ENCODE results near the gene CDKL5.
A peak's percentile ranks its signal among the peaks of the same experiment; 100 is the strongest.

CDKL5 gene

DNA sequence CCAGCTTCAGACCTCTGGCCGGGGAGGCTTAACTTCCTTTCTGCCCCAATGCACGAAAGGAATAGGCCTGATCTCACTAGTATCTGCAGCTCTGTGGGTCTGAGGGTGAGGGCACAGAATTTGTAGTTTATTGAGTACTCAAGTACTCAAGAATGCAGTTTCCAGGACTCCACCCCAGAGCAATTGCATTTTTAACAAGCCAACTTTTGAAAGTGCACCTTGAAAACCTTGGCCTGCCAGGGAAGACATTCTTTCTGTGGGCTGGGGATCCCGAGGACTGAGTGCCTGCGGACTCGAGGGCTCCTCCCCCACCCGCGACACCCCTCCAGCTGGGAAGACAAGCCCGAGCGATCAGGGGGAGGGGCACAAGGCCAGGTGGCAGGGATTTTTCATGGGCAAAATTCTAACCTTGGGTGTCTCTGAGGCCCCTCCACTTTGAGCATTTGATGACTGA, 224.1 kb downstream of the CDKL5 start:
- DNase-seq (ENCODE audit: low spot score) = no peak

DNA sequence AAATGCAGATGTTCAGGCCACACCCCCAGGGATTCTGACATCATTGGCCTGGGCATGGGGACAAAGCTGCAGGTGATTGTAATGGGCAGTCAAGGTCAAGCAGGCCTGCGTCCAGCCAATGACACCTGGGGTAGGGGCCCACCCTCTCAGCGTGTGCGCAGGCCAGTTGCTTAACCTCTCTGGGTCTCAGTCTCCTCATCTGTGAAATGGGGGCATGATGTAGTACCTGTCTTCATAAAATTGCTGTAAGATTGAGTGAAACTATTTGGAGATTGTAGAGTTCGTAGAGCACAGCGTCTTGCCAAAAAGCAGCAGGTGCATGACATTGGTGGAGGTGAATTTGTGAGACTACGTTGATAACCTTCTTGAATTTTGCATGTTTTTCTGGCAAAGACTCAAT, 225.3 kb downstream of the CDKL5 start:
- DNase-seq (ENCODE audit: low spot score) = no peak

GRCh38 chrX:18652636-18653035, 227.2 kb downstream of the CDKL5 start:
- no peak for DNase-seq (ENCODE audit: low spot score)

DNA sequence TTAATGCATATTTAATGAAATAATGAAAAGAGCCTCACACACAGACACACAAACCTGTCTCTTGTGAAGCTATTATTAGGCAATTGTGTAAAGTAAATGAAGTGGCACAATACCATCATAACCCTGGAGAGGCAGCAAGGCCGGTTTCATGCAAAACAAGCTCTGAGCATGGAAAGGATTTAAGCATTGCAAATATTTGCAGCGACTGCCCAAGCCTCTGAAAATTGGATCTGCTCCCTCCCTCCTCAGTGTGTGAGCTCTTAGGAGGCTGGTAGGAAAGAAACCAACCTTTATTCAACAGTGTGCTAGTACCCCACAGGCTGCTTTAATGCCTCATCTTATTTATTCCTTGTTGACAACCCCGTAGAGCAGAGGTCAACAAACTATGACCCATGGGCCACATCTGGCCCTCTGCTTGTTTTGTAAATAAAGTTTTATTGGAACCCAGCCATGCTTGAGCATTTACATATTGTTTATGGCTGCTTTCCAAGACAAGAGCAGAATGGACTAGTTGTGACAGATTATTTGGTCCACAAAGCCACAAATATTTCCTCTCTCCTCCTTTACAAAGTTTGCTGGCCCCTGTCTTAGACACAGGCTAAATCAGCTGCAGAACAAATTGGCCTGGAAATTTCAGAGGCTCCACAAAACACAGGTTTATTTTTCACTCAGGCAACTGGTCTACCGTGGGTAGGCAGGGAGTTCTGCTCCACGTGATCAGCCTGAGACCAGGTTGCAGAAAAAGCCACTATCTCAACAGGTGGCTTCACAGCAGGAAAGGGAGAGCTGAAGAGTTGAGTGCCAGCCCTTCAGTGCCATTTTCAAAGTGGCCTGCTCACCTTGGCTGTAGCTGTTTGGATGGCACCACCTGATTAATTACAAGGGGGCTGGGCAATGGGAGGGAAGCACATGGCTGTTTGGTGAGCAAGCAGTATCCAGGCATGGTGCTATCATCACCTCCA, 229.7 kb downstream of the CDKL5 start:
- no peak for DNase-seq (ENCODE audit: low spot score)

GRCh38 chrX:18661273-18661672, 235.9 kb downstream of the CDKL5 start:
- no peak for DNase-seq (ENCODE audit: low spot score)

DNA sequence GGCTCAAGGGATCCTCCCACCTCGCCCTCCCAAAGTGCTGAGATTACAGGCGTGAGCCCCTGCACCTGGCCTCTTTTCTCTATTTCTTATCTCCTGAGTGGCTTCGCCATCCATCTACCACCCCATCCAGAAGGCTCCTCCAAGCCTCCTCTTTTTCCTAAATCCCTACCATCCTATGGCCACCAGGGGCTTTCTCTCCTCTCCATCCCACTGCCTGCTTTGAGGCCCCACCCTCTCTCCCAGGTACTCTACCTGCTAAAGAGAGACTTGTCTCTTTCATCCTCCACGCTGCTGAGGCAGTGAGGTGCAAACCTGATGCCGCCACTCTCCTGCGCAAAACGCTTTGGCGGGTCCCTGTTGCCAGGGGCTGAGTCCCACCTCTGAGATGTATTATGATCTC, 239.5 kb downstream of the CDKL5 start:
- DNase-seq (ENCODE audit: low spot score) = no peak

DNA sequence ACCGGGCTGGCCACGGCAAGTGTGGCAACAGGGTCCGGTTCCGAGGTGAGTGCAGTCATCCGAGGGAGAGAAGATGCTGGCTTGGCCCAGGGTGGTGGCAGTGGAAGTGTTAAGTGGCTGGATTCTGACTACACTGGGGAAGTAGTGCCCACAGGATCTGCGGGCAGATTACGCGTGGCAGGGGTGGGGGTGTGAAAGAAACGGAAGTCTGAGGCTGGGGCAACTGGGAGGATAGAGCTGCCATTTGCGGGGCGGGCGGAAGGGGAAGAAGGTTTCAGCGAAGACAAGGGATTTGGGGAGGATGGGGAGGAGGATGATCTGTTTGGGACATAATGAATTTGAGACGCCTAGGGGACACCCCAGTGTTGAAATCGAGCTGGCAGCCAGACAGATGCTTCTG, 241.2 kb downstream of the CDKL5 start:
- DNase-seq (ENCODE audit: low spot score) = no peak

- DNase-seq (ENCODE audit: low spot score) = no peak
These were observed 242.8 kb downstream of the CDKL5 start for GRCh38 chrX:18668071-18668835.

GRCh38 chrX:18672008-18672407, 246.6 kb downstream of the CDKL5 start, which contains the start of gene RS1:
Gene RS1, minus strand, starts transcription at chrX:18672108. Its CDS starts 40 bp downstream, at chrX:18672068.
- DNase-seq (ENCODE audit: low spot score) = no peak

GRCh38 chrX:18674417-18674787, 249.0 kb downstream of the CDKL5 start:
- DNase-seq (ENCODE audit: low spot score) = no peak

GRCh38 chrX:18674788-18675735, 249.7 kb downstream of the CDKL5 start:
- DNase-seq (ENCODE audit: low spot score) = peak; percentile 87

- DNase-seq (ENCODE audit: low spot score) = no peak
These were observed 250.6 kb downstream of the CDKL5 start for GRCh38 chrX:18676050-18676449.

- DNase-seq (ENCODE audit: low spot score) = no peak
These were observed 251.1 kb downstream of the CDKL5 start for GRCh38 chrX:18676470-18676869.

- DNase-seq (ENCODE audit: low spot score) = no peak
These were observed 251.9 kb downstream of the CDKL5 start for GRCh38 chrX:18677161-18677869.

- DNase-seq (ENCODE audit: low spot score) = no peak
These were observed 256.6 kb downstream of the CDKL5 start for GRCh38 chrX:18681996-18682395.

GRCh38 chrX:18682979-18683387, 257.6 kb downstream of the CDKL5 start:
- DNase-seq (ENCODE audit: low spot score) = no peak

- no peak for DNase-seq (ENCODE audit: low spot score)
These were observed 262.6 kb downstream of the CDKL5 start for GRCh38 chrX:18687856-18688495.

DNA sequence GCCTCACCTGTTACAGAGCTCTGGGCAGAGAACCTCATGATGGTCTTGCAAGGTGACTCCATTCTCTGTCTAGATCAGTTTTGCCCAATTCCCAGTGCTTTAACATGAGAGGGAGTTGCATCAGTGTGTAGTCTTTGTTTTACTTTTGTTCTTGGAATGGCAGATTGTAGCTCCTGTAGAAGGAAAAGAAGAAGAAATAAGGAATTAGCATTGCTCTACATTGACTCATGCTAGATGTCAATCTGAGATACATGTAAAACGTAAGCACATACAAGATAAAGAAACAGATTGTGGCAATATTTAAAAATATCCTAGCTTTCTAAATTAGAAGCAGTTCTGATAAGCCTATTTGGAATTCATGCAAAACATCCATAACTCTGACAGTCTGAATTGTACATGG, 266.0 kb downstream of the CDKL5 start:
- no peak for DNase-seq (ENCODE audit: low spot score)

DNA sequence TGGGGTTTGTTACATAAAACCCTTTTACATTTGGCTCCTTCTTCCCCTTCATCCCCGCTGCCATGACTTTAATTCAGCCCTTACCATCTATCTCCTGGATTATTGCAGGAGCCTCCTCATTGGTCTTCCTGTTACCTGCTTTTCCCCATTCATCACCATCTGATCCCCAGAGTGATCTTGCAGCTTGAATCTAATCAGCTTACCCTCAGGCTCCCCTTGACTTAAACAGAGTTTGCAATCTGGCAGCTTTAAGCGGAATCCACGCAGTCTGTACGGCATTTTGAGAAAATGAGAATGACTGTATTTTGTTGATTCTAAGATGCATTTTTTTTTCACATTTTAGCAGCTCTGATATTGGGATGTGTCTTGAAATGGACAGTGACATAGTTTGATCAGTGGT, 267.1 kb downstream of the CDKL5 start:
- DNase-seq (ENCODE audit: low spot score) = no peak

DNA sequence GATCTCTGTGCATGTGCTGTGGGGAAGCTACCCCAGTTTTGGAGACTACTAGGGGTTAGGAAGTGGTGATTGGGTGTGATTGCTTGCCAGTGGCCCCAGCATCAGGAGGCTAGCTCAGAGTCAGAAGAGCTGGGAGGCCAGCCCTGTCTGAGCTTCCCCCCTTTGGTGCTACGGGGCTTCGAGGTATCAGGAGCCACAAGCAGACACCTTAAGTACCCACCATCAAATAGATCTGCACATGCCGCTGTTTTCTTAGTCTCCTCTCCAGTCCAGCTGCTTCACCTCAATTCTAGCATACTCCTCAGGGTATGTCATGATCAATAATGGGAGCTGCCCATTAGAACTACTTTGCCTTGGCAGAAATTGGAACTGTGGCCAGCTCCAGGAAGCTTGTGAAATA, 271.2 kb downstream of the CDKL5 start:
- no peak for DNase-seq (ENCODE audit: low spot score)
